Head of caudate nucleus (tissue), 42 donors: ENCODE data around the gene HFE.

Experiments used
- DNase-seq, 42 donors: peaks; one replicate each; pipeline versions ENCODE4 v3.0.0 to v3.0.0-alpha.2; 2020 to 2021; ENCODE audit warnings: mixed read lengths in 7 of 42
- intact Hi-C: fragments of 100-400 bp; cut with DNase I; formaldehyde crosslinking; loops from one replicate; pipeline ENCODE4 v1.15.0; 2022

Gene HFE

GRCh38 chr6:26124781-26125685 lies 37.8 kb downstream of the HFE start:
- DNase-seq, result no peak

GRCh38 chr6:26126394-26127235 lies 39.4 kb downstream of the HFE start:
- no peak for DNase-seq
- intact Hi-C loops, result loop anchor here (5.0 kb wide), 1 partner anchor 76 kb away; a partner anchor contains a TSS

More at GRCh38 chr6:26124781-26125685, 37.8 kb downstream of the HFE start:
- intact Hi-C loops, result loop anchor here (2.0 to 5.0 kb wide), 2 partner anchors 32 to 77 kb away; a partner anchor contains a TSS

DNA sequence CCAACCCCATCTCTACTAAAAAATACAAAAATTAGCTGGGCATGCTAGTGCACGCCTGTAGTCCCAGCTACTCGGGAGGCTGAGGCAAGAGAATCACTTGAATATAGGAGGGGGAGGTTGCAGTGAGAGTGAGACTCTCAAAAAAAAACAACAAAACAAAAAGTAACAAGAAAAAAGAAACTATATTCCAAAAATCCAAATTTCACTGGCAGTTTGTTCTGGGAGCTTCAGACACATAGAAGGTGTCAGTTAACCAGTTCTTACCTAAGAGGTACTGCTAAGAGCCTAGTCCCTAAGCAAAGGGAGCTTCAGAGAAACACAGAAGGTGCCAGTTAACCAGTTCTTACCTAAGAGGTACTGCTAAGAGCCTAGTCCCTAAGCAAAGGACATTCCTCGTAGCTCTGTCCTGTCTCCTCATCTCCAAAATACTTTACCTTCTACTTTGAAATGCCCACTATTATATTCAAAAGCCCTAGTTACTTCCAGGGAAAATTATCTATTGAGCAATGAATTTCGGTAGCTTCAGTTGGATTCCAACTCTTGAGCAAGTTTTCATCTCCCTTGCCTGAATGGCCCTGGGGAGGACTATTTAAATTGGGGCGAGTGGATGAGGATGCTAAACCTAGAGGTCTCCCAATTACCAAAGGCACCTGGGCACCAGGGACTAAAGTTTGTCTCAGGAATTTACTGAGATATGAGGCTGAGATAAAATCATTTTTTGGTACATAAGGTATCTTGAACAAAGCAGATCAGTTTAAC lies 41.0 kb downstream of the HFE start:
- intact Hi-C loops, result loop anchor here (5.0 kb wide), 1 partner anchor 74 kb away; a partner anchor contains a TSS
- DNase-seq, result no peak

GRCh38 chr6:26129656-26130055 lies 42.4 kb downstream of the HFE start:
- intact Hi-C loops, result loop anchor here (5.0 kb wide), 1 partner anchor 73 kb away; a partner anchor contains a TSS
- DNase-seq, result no peak

GRCh38 chr6:26130581-26131249 lies 43.5 kb downstream of the HFE start:
- intact Hi-C loops, result no loop called here
- no peak for DNase-seq

GRCh38 chr6:26131618-26132017 lies 44.4 kb downstream of the HFE start:
- intact Hi-C loops, result no loop called here
- DNase-seq, result no peak

DNA sequence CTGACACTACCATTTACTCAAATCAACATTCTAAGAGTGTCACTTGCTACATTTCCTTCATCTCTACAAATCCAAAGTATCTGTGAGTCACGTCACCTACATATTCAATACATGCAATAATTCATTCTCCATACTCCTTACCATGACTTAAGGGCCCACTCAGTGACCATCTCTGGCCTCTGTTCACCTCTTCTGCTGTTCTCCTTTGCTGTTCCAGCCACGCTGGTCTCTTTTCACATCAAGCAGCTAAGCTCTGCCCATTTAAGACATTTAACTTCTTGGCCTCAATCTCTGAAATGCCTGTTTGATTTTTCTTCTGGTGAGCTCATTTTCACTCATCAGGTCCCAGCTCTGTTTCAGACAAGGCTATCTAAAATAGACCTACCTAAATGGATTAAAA lies 46.5 kb downstream of the HFE start:
- intact Hi-C loops, result no loop called here

DNA sequence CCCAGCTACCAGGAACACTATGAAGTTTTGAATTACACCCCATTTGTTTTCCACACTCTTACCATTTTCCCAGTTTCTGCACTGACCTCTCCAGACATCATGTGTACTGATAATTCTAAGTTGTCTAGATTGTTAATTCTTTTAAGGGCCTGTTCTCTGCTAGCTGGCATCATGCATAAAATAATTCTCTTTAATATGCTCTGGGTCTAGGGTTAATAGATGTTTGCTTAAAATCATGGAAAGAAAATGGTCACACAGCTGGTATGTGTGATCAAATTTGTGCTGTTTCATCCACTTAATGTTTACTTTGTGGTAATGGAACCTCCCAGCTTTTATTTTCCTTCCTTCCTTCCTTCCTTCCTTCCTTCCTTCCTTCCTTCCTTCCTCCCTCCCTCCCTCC lies 49.1 kb downstream of the HFE start:
- no peak for DNase-seq
- intact Hi-C loops, result no loop called here

More for the DNA sequence above, 46.5 kb downstream of the HFE start:
- no peak for DNase-seq

- intact Hi-C loops, result loop anchor here (2.0 kb wide), 1 partner anchor 16 kb away; a partner anchor contains a TSS
- DNase-seq, result no peak
Observed at GRCh38 chr6:26140254-26140966, 53.2 kb downstream of the HFE start.

- intact Hi-C loops, result loop anchor here (2.0 kb wide), 1 partner anchor 16 kb away; a partner anchor contains a TSS
- DNase-seq, result no peak
Observed at GRCh38 chr6:26140967-26141294, 53.7 kb downstream of the HFE start.

GRCh38 chr6:26141378-26141904 lies 54.2 kb downstream of the HFE start:
- intact Hi-C loops, result loop anchor here (2.0 kb wide), 1 partner anchor 15 kb away; a partner anchor contains a TSS
- peak; percentile 35 to 90 (median 77) for DNase-seq

DNA sequence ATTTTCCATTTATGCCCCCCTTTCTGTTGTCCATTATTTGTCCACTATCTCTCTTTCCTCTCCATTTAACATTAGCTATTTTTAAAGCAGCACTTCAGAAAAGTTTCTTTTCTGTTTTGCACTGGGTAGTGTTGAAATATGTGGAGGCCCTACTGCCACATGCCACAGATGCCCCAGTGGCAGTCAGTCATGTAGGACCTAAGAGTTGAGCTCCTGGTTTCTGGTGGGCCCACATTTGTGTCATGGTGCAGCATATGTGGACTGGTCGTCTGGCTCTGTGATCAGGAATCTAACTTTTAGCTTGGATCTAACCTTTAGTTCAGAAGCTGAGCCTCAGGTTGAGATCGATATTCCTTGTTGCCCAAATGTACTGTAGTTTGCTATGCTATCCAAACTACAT lies 54.8 kb downstream of the HFE start:
- DNase-seq, result no peak
- intact Hi-C loops, result no loop called here
